HEK293 (cell line): ENCODE data around the gene COL15A1.

Experiments used
- CTCF ChIA-PET: fragments of 350-600 bp; formaldehyde crosslinking; extraction: SDS; loops from one replicate; lab custom pipeline; 2021; ENCODE audit warnings: antibody characterized with exemption; lab: Yijun Ruan, JAX
- POLR2A ChIA-PET: fragments of 300-600 bp; formaldehyde crosslinking; extraction: SDS; loops from one replicate; lab custom pipeline; 2020; ENCODE audit warnings: antibody characterized with exemption, inconsistent platforms; lab: Yijun Ruan, JAX
- H3K27ac ChIP-seq: fragments of 200-500 bp; sonication (Bioruptor generic); 2 replicates; pipeline ENCODE4 v1.5.1; 2014; ENCODE audit warnings: low read depth, low read length, control low read depth, inconsistent platforms; ENCODE audit errors: extremely low read depth
- H3K36me3 ChIP-seq, 2 experiments: fragments of 200-500 bp in 1 of 2; sonication (Bioruptor generic) in 1 of 2; 1 replicate in 1 of 2; 2 replicates in 1 of 2; pipeline ENCODE4 v1.5.1; 2014 to 2017; ENCODE audit warnings: inconsistent platforms in 2 of 2, low read length in 2 of 2; ENCODE audit not compliant: control insufficient read depth in 2 of 2, insufficient read depth in 1 of 2
- H3K4me1 ChIP-seq: fragments of 200-500 bp; sonication (Bioruptor generic); 2 replicates; pipeline ENCODE4 v1.5.1; 2014; ENCODE audit warnings: mild to moderate bottlenecking, low read length, inconsistent platforms; ENCODE audit not compliant: control insufficient read depth, insufficient read depth
- H3K4me3 ChIP-seq: 2 replicates; pipeline ENCODE4 v1.5.1; 2011; ENCODE audit warnings: low read depth, mild to moderate bottlenecking, control low read depth, low read length, moderate library complexity
- H3K9me3 ChIP-seq: fragments of 200-500 bp; sonication (Bioruptor generic); 2 replicates; pipeline ENCODE4 v1.5.1; 2014; ENCODE audit warnings: low read depth, low read length, inconsistent platforms; ENCODE audit not compliant: control insufficient read depth, insufficient read depth
- KLF10 ChIP-seq: fragments of 450-650 bp; IDR thresholded peaks from 2 replicates; pipeline ENCODE4 v1.5.1; 2018; ENCODE audit warnings: missing biosample characterization, mild to moderate bottlenecking, missing genetic modification characterization
- KLF9 ChIP-seq: fragments of 450-650 bp; formaldehyde crosslinking; IDR thresholded peaks from 2 replicates; pipeline ENCODE4 v1.5.1; 2016; ENCODE audit warnings: missing biosample characterization, missing genetic modification characterization, low read depth
- MZF1 ChIP-seq: fragments of 450-650 bp; formaldehyde crosslinking; IDR thresholded peaks from 2 replicates; pipeline ENCODE4 v1.5.1; 2017; ENCODE audit warnings: missing biosample characterization, missing genetic modification characterization, borderline replicate concordance
- ZBTB8A ChIP-seq: fragments of 450-650 bp; formaldehyde crosslinking; IDR thresholded peaks from 2 replicates; pipeline ENCODE4 v1.5.1; 2016; ENCODE audit warnings: missing biosample characterization, missing genetic modification characterization
- ZNF133 ChIP-seq: fragments of 450-650 bp; formaldehyde crosslinking; IDR thresholded peaks from 2 replicates; pipeline ENCODE4 v1.5.1; 2016; ENCODE audit warnings: missing biosample characterization, missing genetic modification characterization
- ZNF169 ChIP-seq: fragments of 450-650 bp; formaldehyde crosslinking; IDR thresholded peaks from 2 replicates; pipeline ENCODE4 v1.5.1; 2016; ENCODE audit warnings: missing biosample characterization, missing genetic modification characterization
- ZNF211 ChIP-seq: fragments of 450-650 bp; formaldehyde crosslinking; IDR thresholded peaks from 2 replicates; pipeline ENCODE4 v1.5.1; 2016; ENCODE audit warnings: low read depth, missing biosample characterization, missing genetic modification characterization
- ZNF292 ChIP-seq: fragments of 450-650 bp; formaldehyde crosslinking; IDR thresholded peaks from 2 replicates; pipeline ENCODE4 v1.5.1; 2016; ENCODE audit warnings: low read depth, missing biosample characterization, missing genetic modification characterization, borderline replicate concordance
- ZNF510 ChIP-seq: fragments of 450-650 bp; formaldehyde crosslinking; IDR thresholded peaks from 2 replicates; pipeline ENCODE4 v1.5.1; 2018; ENCODE audit warnings: mild to moderate bottlenecking, missing genetic modification characterization, missing biosample characterization; ENCODE audit not compliant: insufficient replicate concordance
- ZNF792 ChIP-seq: fragments of 450-650 bp; formaldehyde crosslinking; IDR thresholded peaks from 2 replicates; pipeline ENCODE4 v1.5.1; 2016; ENCODE audit warnings: missing biosample characterization, missing genetic modification characterization
- ZSCAN30 ChIP-seq: fragments of 450-650 bp; IDR thresholded peaks from 2 replicates; pipeline ENCODE4 v1.5.1; 2018; ENCODE audit warnings: missing biosample characterization, mild to moderate bottlenecking, missing genetic modification characterization, moderate library complexity
- TF ChIP-seq, protein P1 (sequence below): fragments of 450-650 bp; formaldehyde crosslinking; IDR thresholded peaks from 2 replicates; pipeline ENCODE4 v1.5.1; 2016; ENCODE audit warnings: missing biosample characterization, missing genetic modification characterization
- TF ChIP-seq, protein P2 (sequence below): fragments of 450-650 bp; formaldehyde crosslinking; IDR thresholded peaks from 2 replicates; pipeline ENCODE4 v1.5.1; 2016; ENCODE audit warnings: missing biosample characterization, missing genetic modification characterization
- TF ChIP-seq, protein P3 (sequence below): fragments of 450-650 bp; formaldehyde crosslinking; IDR thresholded peaks from 2 replicates; pipeline ENCODE4 v1.5.1; 2016; ENCODE audit warnings: missing biosample characterization, missing genetic modification characterization
- TF ChIP-seq, protein P4 (sequence below): fragments of 450-650 bp; formaldehyde crosslinking; IDR thresholded peaks from 2 replicates; pipeline ENCODE4 v1.5.1; 2016; ENCODE audit warnings: missing biosample characterization, missing genetic modification characterization

Gene COL15A1

DNA sequence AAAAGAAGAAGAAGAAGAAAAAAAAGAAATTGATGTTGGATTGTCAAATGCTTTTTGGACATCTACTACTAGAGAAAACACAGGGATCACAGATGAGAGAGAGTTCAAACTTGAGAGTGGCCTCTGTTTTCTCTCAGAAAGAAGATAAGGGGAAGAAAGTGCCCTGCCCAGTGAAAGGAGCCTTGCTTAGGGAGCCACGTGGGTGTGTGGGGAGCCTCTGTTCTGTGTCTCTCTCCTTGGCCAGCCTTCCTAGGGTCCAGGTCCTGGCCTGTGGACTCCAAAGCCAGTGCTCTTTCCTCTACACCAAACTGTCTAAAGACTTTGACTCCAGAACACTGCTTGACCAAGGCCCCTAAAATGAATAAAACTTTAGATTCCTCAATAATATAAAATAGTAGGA lies 22.0 kb upstream of the COL15A1 start:
- Histone ChIP-seq H3K4me3 (no peak overlapping the region), H3K27ac (no peak overlapping the region), H3K9me3 (no peaks in the 10 kb centered on the region), H3K36me3 (no peaks in the 10 kb centered on the region), H3K4me1 (no peaks in the 10 kb centered on the region)
- ChIA-PET POLR2A (no interaction called here), CTCF (no interaction called here)
- no peak for TF ChIP-seq ZNF510 (tag by site-specific recombination)

DNA sequence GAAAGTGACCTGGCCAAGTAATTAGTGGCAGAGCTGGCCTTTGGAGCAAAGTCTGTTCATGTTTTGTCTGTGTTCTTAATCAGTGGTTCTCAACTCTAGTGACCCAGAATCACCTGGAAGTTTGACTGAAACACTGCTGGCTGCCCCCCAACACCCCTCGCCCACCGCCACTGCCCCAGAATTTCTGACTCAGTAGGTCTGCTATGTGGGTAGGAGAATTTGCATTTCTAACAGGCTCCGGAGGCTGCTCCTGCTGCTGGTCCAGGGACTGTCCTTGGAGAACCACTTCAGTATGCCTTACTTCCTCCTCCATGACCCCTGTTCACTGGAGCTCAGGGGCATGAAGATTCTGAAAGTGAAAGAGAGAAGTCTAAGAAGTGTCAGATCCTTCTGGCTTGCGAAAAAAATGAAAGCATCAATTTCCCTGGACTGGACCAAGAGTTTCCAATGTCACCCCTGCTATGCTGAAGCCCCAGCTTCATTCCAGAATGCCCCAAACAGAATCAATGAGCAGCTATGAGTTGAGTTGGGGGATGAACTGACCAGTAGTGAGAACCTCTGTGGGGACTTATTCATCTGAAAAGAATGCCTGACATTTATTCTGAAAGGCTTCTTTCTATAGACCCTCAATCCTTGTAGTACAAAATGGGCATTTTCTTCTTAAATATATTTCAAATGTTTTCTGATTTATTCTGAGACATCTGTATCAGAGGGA lies 20.8 kb upstream of the COL15A1 start:
- TF ChIP-seq, protein P1, sequence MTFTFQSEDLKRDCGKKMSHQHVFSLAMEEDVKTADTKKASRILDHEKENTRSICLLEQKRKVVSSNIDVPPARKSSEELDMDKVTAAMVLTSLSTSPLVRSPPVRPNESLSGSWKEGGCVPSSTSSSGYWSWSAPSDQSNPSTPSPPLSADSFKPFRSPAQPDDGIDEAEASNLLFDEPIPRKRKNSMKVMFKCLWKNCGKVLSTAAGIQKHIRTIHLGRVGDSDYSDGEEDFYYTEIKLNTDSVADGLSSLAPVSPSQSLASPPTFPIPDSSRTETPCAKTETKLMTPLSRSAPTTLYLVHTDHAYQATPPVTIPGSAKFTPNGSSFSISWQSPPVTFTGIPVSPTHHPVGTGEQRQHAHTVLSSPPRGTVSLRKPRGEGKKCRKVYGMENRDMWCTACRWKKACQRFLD (tag by site-specific recombination), result no peak
- no peak for TF ChIP-seq KLF10 (tag by site-specific recombination)
- TF ChIP-seq ZBTB8A (tag by site-specific recombination), result no peak
- no peak for TF ChIP-seq MZF1 (tag by site-specific recombination)
- TF ChIP-seq KLF9 (tag by site-specific recombination), result no peak
- TF ChIP-seq, protein P2, sequence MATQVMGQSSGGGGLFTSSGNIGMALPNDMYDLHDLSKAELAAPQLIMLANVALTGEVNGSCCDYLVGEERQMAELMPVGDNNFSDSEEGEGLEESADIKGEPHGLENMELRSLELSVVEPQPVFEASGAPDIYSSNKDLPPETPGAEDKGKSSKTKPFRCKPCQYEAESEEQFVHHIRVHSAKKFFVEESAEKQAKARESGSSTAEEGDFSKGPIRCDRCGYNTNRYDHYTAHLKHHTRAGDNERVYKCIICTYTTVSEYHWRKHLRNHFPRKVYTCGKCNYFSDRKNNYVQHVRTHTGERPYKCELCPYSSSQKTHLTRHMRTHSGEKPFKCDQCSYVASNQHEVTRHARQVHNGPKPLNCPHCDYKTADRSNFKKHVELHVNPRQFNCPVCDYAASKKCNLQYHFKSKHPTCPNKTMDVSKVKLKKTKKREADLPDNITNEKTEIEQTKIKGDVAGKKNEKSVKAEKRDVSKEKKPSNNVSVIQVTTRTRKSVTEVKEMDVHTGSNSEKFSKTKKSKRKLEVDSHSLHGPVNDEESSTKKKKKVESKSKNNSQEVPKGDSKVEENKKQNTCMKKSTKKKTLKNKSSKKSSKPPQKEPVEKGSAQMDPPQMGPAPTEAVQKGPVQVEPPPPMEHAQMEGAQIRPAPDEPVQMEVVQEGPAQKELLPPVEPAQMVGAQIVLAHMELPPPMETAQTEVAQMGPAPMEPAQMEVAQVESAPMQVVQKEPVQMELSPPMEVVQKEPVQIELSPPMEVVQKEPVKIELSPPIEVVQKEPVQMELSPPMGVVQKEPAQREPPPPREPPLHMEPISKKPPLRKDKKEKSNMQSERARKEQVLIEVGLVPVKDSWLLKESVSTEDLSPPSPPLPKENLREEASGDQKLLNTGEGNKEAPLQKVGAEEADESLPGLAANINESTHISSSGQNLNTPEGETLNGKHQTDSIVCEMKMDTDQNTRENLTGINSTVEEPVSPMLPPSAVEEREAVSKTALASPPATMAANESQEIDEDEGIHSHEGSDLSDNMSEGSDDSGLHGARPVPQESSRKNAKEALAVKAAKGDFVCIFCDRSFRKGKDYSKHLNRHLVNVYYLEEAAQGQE, result no peak
- no peak for TF ChIP-seq ZNF792 (tag by site-specific recombination)
- Histone ChIP-seq H3K4me1 (no peaks in the 10 kb centered on the region), H3K4me3 (no peak overlapping the region), H3K9me3 (no peaks in the 10 kb centered on the region), H3K36me3 (no peaks in the 10 kb centered on the region), H3K27ac (no peak overlapping the region)
- POLR2A ChIA-PET, result no interaction called here
- CTCF ChIA-PET, result interaction anchor here (1.0 to 1.3 kb wide), 2 partner anchors 76 to 148 kb away, joined by 3 to 5 read pairs; no protein-coding TSS in a partner anchor

DNA sequence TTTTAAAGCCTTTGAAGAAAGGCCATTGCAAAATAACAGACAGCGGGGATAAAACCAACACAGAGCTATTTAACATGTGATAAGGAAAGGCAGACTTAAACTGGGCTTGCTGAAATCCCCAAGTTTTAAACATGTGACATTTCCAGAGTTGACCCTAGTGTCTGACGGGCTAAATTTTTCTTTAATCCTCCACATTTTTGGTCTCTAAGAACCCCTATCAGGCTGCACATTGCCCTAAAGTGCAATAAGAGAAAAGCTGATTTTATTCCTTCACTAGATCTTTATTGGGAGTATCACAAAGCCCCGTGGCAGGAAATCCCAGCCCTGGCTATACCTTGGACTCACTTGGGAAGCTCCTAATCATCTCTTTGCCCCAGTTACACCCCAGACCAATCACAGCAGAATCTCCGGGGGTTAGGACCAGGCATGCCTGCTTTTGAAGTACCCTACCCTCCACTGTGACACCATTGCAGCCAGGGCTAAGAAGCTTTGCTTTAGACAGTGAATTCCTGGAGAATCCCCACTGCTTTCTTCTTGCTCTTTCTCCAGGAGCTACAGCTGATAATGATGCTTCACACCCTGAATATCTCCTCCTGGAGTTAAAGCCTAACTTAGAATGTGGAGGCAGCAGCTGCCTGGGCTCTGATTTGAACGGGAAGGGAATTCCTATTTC lies 20.1 kb upstream of the COL15A1 start:
- ChIA-PET CTCF (interaction anchor here (1.0 to 1.3 kb wide), 2 partner anchors 75 to 148 kb away, joined by 3 to 5 read pairs; no protein-coding TSS in a partner anchor), POLR2A (no interaction called here)
- Histone ChIP-seq H3K9me3 (no peaks in the 10 kb centered on the region), H3K27ac (no peak overlapping the region), H3K4me3 (no peak overlapping the region), H3K36me3 (no peaks in the 10 kb centered on the region), H3K4me1 (no peaks in the 10 kb centered on the region; the same call in 1 of the 2 replicates)
- TF ChIP-seq ZNF211 (no peak), ZSCAN30 (no peak), ZNF169 (tag by site-specific recombination) (no peak), MZF1 (tag by site-specific recombination) (no peak), ZNF133 (tag by site-specific recombination) (no peak), ZNF292 (tag by site-specific recombination) (no peak)
- TF ChIP-seq, protein P3, sequence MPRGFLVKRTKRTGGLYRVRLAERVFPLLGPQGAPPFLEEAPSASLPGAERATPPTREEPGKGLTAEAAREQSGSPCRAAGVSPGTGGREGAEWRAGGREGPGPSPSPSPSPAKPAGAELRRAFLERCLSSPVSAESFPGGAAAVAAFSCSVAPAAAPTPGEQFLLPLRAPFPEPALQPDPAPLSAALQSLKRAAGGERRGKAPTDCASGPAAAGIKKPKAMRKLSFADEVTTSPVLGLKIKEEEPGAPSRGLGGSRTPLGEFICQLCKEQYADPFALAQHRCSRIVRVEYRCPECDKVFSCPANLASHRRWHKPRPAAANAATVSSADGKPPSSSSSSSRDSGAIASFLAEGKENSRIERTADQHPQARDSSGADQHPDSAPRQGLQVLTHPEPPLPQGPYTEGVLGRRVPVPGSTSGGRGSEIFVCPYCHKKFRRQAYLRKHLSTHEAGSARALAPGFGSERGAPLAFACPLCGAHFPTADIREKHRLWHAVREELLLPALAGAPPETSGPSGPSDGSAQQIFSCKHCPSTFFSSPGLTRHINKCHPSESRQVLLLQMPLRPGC (tag by site-specific recombination), result no peak
- TF ChIP-seq, protein P4, sequence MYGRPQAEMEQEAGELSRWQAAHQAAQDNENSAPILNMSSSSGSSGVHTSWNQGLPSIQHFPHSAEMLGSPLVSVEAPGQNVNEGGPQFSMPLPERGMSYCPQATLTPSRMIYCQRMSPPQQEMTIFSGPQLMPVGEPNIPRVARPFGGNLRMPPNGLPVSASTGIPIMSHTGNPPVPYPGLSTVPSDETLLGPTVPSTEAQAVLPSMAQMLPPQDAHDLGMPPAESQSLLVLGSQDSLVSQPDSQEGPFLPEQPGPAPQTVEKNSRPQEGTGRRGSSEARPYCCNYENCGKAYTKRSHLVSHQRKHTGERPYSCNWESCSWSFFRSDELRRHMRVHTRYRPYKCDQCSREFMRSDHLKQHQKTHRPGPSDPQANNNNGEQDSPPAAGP, result no peak
